HCT116 (cell line): Measurements from ENCODE around the gene SIAE. TPM values are rescaled to one million over a fixed set of nuclear protein-coding genes. Genes with fewer than 3 reads are reported as not detected.

Source experiments
- ATAC-seq: fragments of 200-7000 bp; cut with Tn5 transposase; 2 replicates; pipeline ENCODE4 v1.9.1; 2020; ENCODE audit warnings: mild to moderate bottlenecking, moderate library complexity
- BruUV-seq: library from RNA; stranded (reverse); fragments of 400-500 nt; replicated peaks from 2 replicates; lab custom pipeline; 2021; lab: Mats Ljungman, UMichigan
- CTCF ChIA-PET: fragments of 300-600 bp; sonication (Branson Sonifier 250); formaldehyde crosslinking; loops from one replicate; lab custom pipeline; 2021; ENCODE audit warnings: antibody characterized with exemption; lab: Charles Lee
- POLR2A ChIA-PET: fragments of 300-600, 350-600 bp; sonication (Branson Sonifier 250); formaldehyde crosslinking; loops from one replicate; lab custom pipeline; 2021; ENCODE audit warnings: antibody characterized with exemption; lab: Charles Lee
- RAD21 ChIA-PET, 2 experiments: fragments of 300-600 bp; sonication (Branson Sonifier 250); formaldehyde crosslinking; loops; one replicate each; lab custom pipeline; 2023; ENCODE audit warnings: low total read pairs in 2 of 2; ENCODE audit not compliant: uncharacterized antibody in 2 of 2, unreplicated experiment in 2 of 2, low non-redundant PET in 1 of 2; lab: Charles Lee
- DNase-seq: peaks from one replicate; pipeline ENCODE4 v3.0.0-alpha.2; 2010; ENCODE audit warnings: low read depth, low spot score
- H2AFZ ChIP-seq: fragments of 200-600 bp; shearing (Covaris generic), sonication (generic); 2 replicates; pipeline ENCODE4 v1.6.1; 2017; ENCODE audit warnings: low read depth, mixed run types, mixed read lengths, antibody characterized with exemption, low read length; ENCODE audit not compliant: poor library complexity, severe bottlenecking
- H3K27ac ChIP-seq: 2 replicates; pipeline ENCODE4 v1.5.1; 2012; ENCODE audit warnings: low read depth, low read length
- H3K27me3 ChIP-seq: fragments of 200-600 bp; sonication (generic); 2 replicates; pipeline ENCODE4 v1.6.1; 2016; ENCODE audit warnings: mixed run types, low read length, mixed read lengths; ENCODE audit not compliant: insufficient read depth
- H3K36me3 ChIP-seq, 2 experiments: fragments of 200-500 bp in 1 of 2; fragments of 200-600 bp in 1 of 2; sonication (Bioruptor generic) in 1 of 2; sonication (generic) in 1 of 2; 2 replicates each; pipeline versions ENCODE4 v1.5.1 to v1.6.1; 2014 to 2016; ENCODE audit warnings: low read length in 2 of 2, inconsistent platforms in 1 of 2, mixed read lengths in 1 of 2, mixed run types in 1 of 2; ENCODE audit not compliant: insufficient read depth in 2 of 2, control insufficient read depth in 1 of 2
- H3K4me1 ChIP-seq, 2 experiments: fragments of 200-600 bp in 1 of 2; sonication (generic) in 1 of 2; 2 replicates each; pipeline versions ENCODE4 v1.5.1 to v1.6.1; 2012 to 2017; ENCODE audit warnings: low read length in 2 of 2, inconsistent platforms in 1 of 2, mild to moderate bottlenecking in 1 of 2, mixed read lengths in 1 of 2, mixed run types in 1 of 2, moderate library complexity in 1 of 2; ENCODE audit not compliant: insufficient read depth in 2 of 2, control insufficient read depth in 1 of 2
- H3K4me2 ChIP-seq: fragments of 200-600 bp; sonication (generic); 2 replicates; pipeline ENCODE4 v1.6.1; 2017; ENCODE audit warnings: mixed run types, low read length, mixed read lengths
- H3K4me3 ChIP-seq, 2 experiments: fragments of 200-600 bp in 1 of 2; sonication (generic) in 1 of 2; replicated peaks in 1 of 2; 2 replicates each; pipeline ENCODE4 v1.5.1; 2011 to 2016; ENCODE audit warnings: low read length in 2 of 2, control low read depth in 1 of 2, low read depth in 1 of 2, mild to moderate bottlenecking in 1 of 2, mixed read lengths in 1 of 2, mixed run types in 1 of 2
- H3K79me2 ChIP-seq: fragments of 200-600 bp; sonication (generic); 2 replicates; pipeline ENCODE4 v1.6.1; 2017; ENCODE audit warnings: mild to moderate bottlenecking, mixed run types, low read length, moderate library complexity, mixed read lengths; ENCODE audit not compliant: insufficient read depth
- H3K9ac ChIP-seq: fragments of 200-600 bp; sonication (generic); 2 replicates; pipeline ENCODE4 v1.6.1; 2016; ENCODE audit warnings: low read length, mixed read lengths
- H3K9me2 ChIP-seq: fragments of 200-600 bp; sonication (generic), shearing (Covaris generic); 2 replicates; pipeline ENCODE4 v1.6.1; 2017; ENCODE audit warnings: mixed run types, mild to moderate bottlenecking, moderate library complexity; ENCODE audit not compliant: insufficient read depth
- H3K9me3 ChIP-seq, 2 experiments: fragments of 200-500 bp in 1 of 2; fragments of 200-600 bp in 1 of 2; sonication (Bioruptor generic) in 1 of 2; sonication (generic) in 1 of 2; 2 replicates each; pipeline ENCODE4 v1.6.1; 2014 to 2017; ENCODE audit warnings: low read length in 2 of 2, mixed read lengths in 2 of 2, inconsistent platforms in 1 of 2, low read depth in 1 of 2, mild to moderate bottlenecking in 1 of 2, mixed run types in 1 of 2, moderate library complexity in 1 of 2; ENCODE audit not compliant: control insufficient read depth in 1 of 2, insufficient read depth in 1 of 2
- H4K20me1 ChIP-seq: fragments of 200-600 bp; sonication (generic), shearing (Covaris generic); 2 replicates; pipeline ENCODE4 v1.6.1; 2017; ENCODE audit warnings: mixed run types, mild to moderate bottlenecking, moderate library complexity; ENCODE audit not compliant: insufficient read depth
- ELF1 ChIP-seq: IDR thresholded peaks from 2 replicates; pipeline ENCODE4 v1.6.1; 2012; ENCODE audit warnings: low read depth, borderline replicate concordance
- EZH2 ChIP-seq: fragments of 200-600 bp; sonication (generic); IDR thresholded peaks from 2 replicates; pipeline ENCODE4 v1.6.1; 2017; ENCODE audit warnings: antibody characterized with exemption, mixed run types
- MAX ChIP-seq: IDR thresholded peaks from 2 replicates; pipeline ENCODE4 v1.6.1; 2012
- SIN3A ChIP-seq: IDR thresholded peaks from 2 replicates; pipeline ENCODE4 v1.6.1; 2012; ENCODE audit warnings: low read depth
- SP1 ChIP-seq: IDR thresholded peaks from 2 replicates; pipeline ENCODE4 v1.6.1; 2012; ENCODE audit warnings: low read depth
- ZBTB33 ChIP-seq: IDR thresholded peaks from 2 replicates; pipeline ENCODE4 v1.6.1; 2011; ENCODE audit warnings: mild to moderate bottlenecking, low read length, moderate library complexity; ENCODE audit not compliant: insufficient replicate concordance; ENCODE audit errors: extremely low read depth
- ZFX ChIP-seq: fragments of 450-650 bp; IDR thresholded peaks from 2 replicates; pipeline ENCODE4 v1.6.1; 2017
- intact Hi-C: fragments of 100-400 bp; cut with micrococcal nuclease; formaldehyde crosslinking; loops from 2 replicates; pipeline ENCODE4 v1.10.0; 2022
- total RNA-seq: library from RNA; stranded (reverse); gene quantifications from one replicate; pipeline ENCODE4 v1.2.1, GENCODE V29; 2021; ENCODE audit not compliant: unreplicated experiment

SIAE gene
- total RNA-seq, 1 experiment from 2014 or later: 39.2 TPM

GRCh38 chr11:124673333-124674167, at the start of gene SIAE, which contains the start of gene SPA17 (continued):
- TF ChIP-seq MAX: peak; percentile 70; the same call in 1 of the 2 replicates
- TF ChIP-seq ELF1: peak; percentile 51; the same call in 1 of the 2 replicates
- TF ChIP-seq SP1: peak; percentile 83
- no peak for TF ChIP-seq EZH2
- TF ChIP-seq ZFX: peak; percentile 70

GRCh38 chr11:124722176-124722575, 48.6 kb upstream of the SIAE start:
- Histone ChIP-seq H3K4me2 (no peak overlapping the region), H3K79me2 (no peaks in the 10 kb centered on the region), H3K4me1 (peaks cover 7 to 11% of the 10 kb centered on the region in 2 experiments; a peak in 3 of 4 replicates), H3K27ac (no peak overlapping the region), H4K20me1 (no peaks in the 10 kb centered on the region), H3K27me3 (peaks cover 88% of the 10 kb centered on the region), H3K9me2 (no peaks in the 10 kb centered on the region), H3K9ac (no peak overlapping the region), H3K9me3 (no peaks in the 10 kb centered on the region), H3K36me3 (no peaks in the 10 kb centered on the region), H3K4me3 (no peak overlapping the region), H2AFZ (no peak overlapping the region)
- ChIA-PET CTCF (no interaction called here), POLR2A (no interaction called here), RAD21 (no interaction called here)
- DNase-seq (no peak), ATAC-seq (no peak)
- no TSS peak for BruUV-seq
- intact Hi-C loops: no loop called here
- TF ChIP-seq SIN3A (no peak), ZBTB33 (no peak)
